ENCODE results near the gene PLEKHG4B. TPM values are rescaled to one million over a fixed set of nuclear protein-coding genes. Genes with fewer than 3 reads are reported as not detected.
"Not testable (repeated sequence)": the region's sequence is repeated elsewhere in the genome, so short reads cannot be mapped to it uniquely, and the experiment has no call there.

The PLEKHG4B gene
- total RNA-seq, 3 donors from 2014 or later, result 0.03 to 0.37 (median 0.05) TPM

GRCh38 chr5:234450-234849, 142.5 kb downstream of the PLEKHG4B start:
- Mint-ChIP-seq H3K36me3 (ENCODE audit: insufficient read depth) (peaks cover 34% of the 10 kb centered on the region), H3K4me1 (ENCODE audit: low read depth) (no peaks in the 10 kb centered on the region), H3K27me3 (ENCODE audit: low read depth) (no peaks in the 10 kb centered on the region), H3K9me3 (no peaks in the 10 kb centered on the region), H3K4me3 (no peak overlapping the region)
- ATAC-seq, result no peak
- no peak for DNase-seq

GRCh38 chr5:235527-235926, 143.6 kb downstream of the PLEKHG4B start:
- not testable (repeated sequence) for H3K9me3 Mint-ChIP-seq; DNase-seq; H3K4me3 Mint-ChIP-seq; H3K27me3 Mint-ChIP-seq (ENCODE audit: low read depth); ATAC-seq; H3K4me1 Mint-ChIP-seq (ENCODE audit: low read depth)
- peaks cover 38% of the 10 kb centered on the region for H3K36me3 Mint-ChIP-seq (ENCODE audit: insufficient read depth)

DNA sequence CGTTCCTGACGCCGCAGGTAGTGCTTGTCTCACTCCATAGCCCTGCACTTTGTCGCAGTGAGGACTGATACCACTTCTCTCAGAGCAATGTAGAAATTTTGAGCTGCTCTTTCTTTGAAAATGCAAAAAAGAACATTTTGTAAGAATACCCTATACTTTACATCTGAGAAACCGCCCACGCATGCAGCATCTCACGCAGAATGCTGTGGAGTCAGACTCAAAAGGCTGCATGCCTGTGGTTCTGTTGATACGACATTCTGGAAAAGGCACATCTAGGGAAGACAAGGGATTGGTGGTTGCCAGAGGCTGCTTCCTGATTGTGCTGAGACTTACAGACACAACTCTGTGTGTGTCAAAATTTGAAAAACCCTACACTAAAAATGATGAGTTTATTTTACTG, 146.0 kb downstream of the PLEKHG4B start:
- H3K36me3 Mint-ChIP-seq (ENCODE audit: insufficient read depth), result peaks cover 39% of the 10 kb centered on the region
- not testable (repeated sequence) for ATAC-seq; H3K27me3 Mint-ChIP-seq (ENCODE audit: low read depth); DNase-seq; H3K4me1 Mint-ChIP-seq (ENCODE audit: low read depth); H3K4me3 Mint-ChIP-seq; H3K9me3 Mint-ChIP-seq

Other genes starting within 250 kb of the PLEKHG4B start
- gene LRRC14B, start 99.3 kb downstream of the PLEKHG4B start, total RNA-seq, result under 1 TPM in 1 of 3 donors, not detected in 2; 0.23 TPM
- 1 to 10 TPM; 4.7 to 7.8 (median 5.7) TPM for gene CCDC127, start 126.0 kb downstream of the PLEKHG4B start, total RNA-seq
- 100 to 1,000 TPM in 2 of 3 donors, 10 to 100 TPM in 1; 73.1 to 120 (median 104) TPM for gene SDHA, start 126.2 kb downstream of the PLEKHG4B start, total RNA-seq
- gene PDCD6, start 179.5 kb downstream of the PLEKHG4B start, total RNA-seq, result 100 to 1,000 TPM in 2 of 3 donors, 10 to 100 TPM in 1; 98.9 to 107 (median 101) TPM
- 10 to 100 TPM; 17.2 to 22.8 (median 22.2) TPM for gene AHRR, start 229.5 kb downstream of the PLEKHG4B start, total RNA-seq

Measured in activated T-cell treated with anti-CD3 and anti-CD28 coated beads, Interleukin-2, amount 50 U/mL, for 4 hours (primary cell).